IMR-90 (cell line): Measurements from ENCODE around the gene PLAGL1. TPM values are rescaled to one million over a fixed set of nuclear protein-coding genes. Genes with fewer than 3 reads are reported as not detected.

Source experiments
- ATAC-seq: fragments of 200-7000 bp; cut with Tn5 transposase; 2 replicates; pipeline ENCODE4 v1.9.1; 2020; ENCODE audit warnings: low read depth, mild to moderate bottlenecking, moderate library complexity
- BruUV-seq: library from RNA; stranded (reverse); fragments of 400-500 nt; replicated peaks from 2 replicates; lab custom pipeline; 2021; lab: Mats Ljungman, UMichigan
- CTCF ChIA-PET: fragments of 300-600 bp; formaldehyde crosslinking; extraction: SDS; loops from one replicate; lab custom pipeline; 2021; ENCODE audit warnings: antibody characterized with exemption; lab: Yijun Ruan, JAX
- POLR2A ChIA-PET: fragments of 300-600 bp; sonication (Branson Sonifier 250); formaldehyde crosslinking; loops from one replicate; lab custom pipeline; 2022; ENCODE audit warnings: antibody characterized with exemption; ENCODE audit not compliant: unreplicated experiment; lab: Charles Lee
- DNase-seq: peaks from one replicate; pipeline ENCODE4 v3.0.0; 2013
- H2AFZ ChIP-seq: replicated peaks from 2 replicates; pipeline ENCODE3; 2013; ENCODE audit warnings: low read length, mild to moderate bottlenecking; ENCODE audit not compliant: poor library complexity
- H2AK5ac ChIP-seq: 2 replicates; pipeline ENCODE4 v1.6.1; 2013; ENCODE audit warnings: low read depth, low read length, inconsistent platforms
- H2AK9ac ChIP-seq: replicated peaks from 2 replicates; pipeline ENCODE3; 2013; ENCODE audit warnings: mild to moderate bottlenecking, low read depth, low read length, moderate library complexity; ENCODE audit not compliant: poor library complexity
- H2BK120ac ChIP-seq: 2 replicates; pipeline ENCODE4 v1.6.1; 2013; ENCODE audit warnings: low read depth, low read length, inconsistent platforms
- H2BK15ac ChIP-seq: 3 replicates; pipeline ENCODE4 v1.6.1; 2013; ENCODE audit warnings: low read depth, low read length, inconsistent platforms
- H2BK20ac ChIP-seq: 2 replicates; pipeline ENCODE4 v1.6.1; 2013; ENCODE audit warnings: low read depth, mild to moderate bottlenecking, inconsistent platforms, low read length, moderate library complexity
- H2BK5ac ChIP-seq: 2 replicates; pipeline ENCODE4 v1.6.1; 2013; ENCODE audit warnings: mild to moderate bottlenecking, low read depth, low read length, inconsistent platforms; ENCODE audit not compliant: poor library complexity, severe bottlenecking
- H3K14ac ChIP-seq: replicated peaks from 2 replicates; pipeline ENCODE4 v1.6.1; 2013; ENCODE audit warnings: low read depth, low read length, inconsistent platforms
- H3K18ac ChIP-seq: 2 replicates; pipeline ENCODE4 v1.6.1; 2013; ENCODE audit warnings: low read depth, low read length, control low read depth
- H3K23ac ChIP-seq: 2 replicates; pipeline ENCODE4 v1.6.1; 2013; ENCODE audit warnings: low read depth, low read length, inconsistent platforms
- H3K27ac ChIP-seq: 2 replicates; pipeline ENCODE4 v1.5.1; 2013; ENCODE audit warnings: mild to moderate bottlenecking, control low read depth, low read length; ENCODE audit not compliant: insufficient read depth
- H3K27me3 ChIP-seq: 2 replicates; pipeline ENCODE4 v1.6.1; 2013; ENCODE audit warnings: low read length; ENCODE audit not compliant: control insufficient read depth, insufficient read depth
- H3K36me3 ChIP-seq: 2 replicates; pipeline ENCODE4 v1.6.1; 2013; ENCODE audit warnings: low read length, mixed read lengths; ENCODE audit not compliant: control insufficient read depth, insufficient read depth
- H3K4ac ChIP-seq: 2 replicates; pipeline ENCODE4 v1.6.1; 2013; ENCODE audit warnings: low read depth, low read length, inconsistent platforms
- H3K4me1 ChIP-seq: 2 replicates; pipeline ENCODE4 v1.6.1; 2013; ENCODE audit warnings: low read length, mixed read lengths; ENCODE audit not compliant: control insufficient read depth, insufficient read depth
- H3K4me2 ChIP-seq: 2 replicates; pipeline ENCODE4 v1.6.1; 2013; ENCODE audit warnings: low read depth, mild to moderate bottlenecking, control low read depth, low read length, moderate library complexity
- H3K4me3 ChIP-seq: 2 replicates; pipeline ENCODE4 v1.5.1; 2013; ENCODE audit warnings: low read depth, mild to moderate bottlenecking, control low read depth, low read length, moderate library complexity; ENCODE audit not compliant: insufficient read depth
- H3K56ac ChIP-seq: 2 replicates; pipeline ENCODE4 v1.6.1; 2013; ENCODE audit warnings: low read length, inconsistent platforms; ENCODE audit not compliant: insufficient read depth; ENCODE audit errors: extremely low read depth
- H3K79me1 ChIP-seq, 2 experiments: 2 replicates each; pipeline ENCODE4 v1.6.1; 2013; ENCODE audit warnings: low read length in 2 of 2, inconsistent platforms in 1 of 2, low read depth in 1 of 2
- H3K9ac ChIP-seq: 2 replicates; pipeline ENCODE4 v1.6.1; 2013; ENCODE audit warnings: low read depth, low read length, control low read depth
- H3K9me1 ChIP-seq: 2 replicates; pipeline ENCODE4 v1.6.1; 2013; ENCODE audit warnings: low read length, inconsistent platforms; ENCODE audit not compliant: insufficient read depth
- H3K9me3 ChIP-seq: 2 replicates; pipeline ENCODE4 v1.6.1; 2013; ENCODE audit warnings: low read length; ENCODE audit not compliant: control insufficient read depth, insufficient read depth
- H4K20me1 ChIP-seq: 2 replicates; pipeline ENCODE4 v1.6.1; 2013; ENCODE audit warnings: low read length, inconsistent platforms; ENCODE audit not compliant: insufficient read depth
- H4K5ac ChIP-seq: 2 replicates; pipeline ENCODE4 v1.6.1; 2013; ENCODE audit warnings: mild to moderate bottlenecking, low read depth, low read length, control low read depth
- H4K8ac ChIP-seq, 2 experiments: 2 replicates each; pipeline ENCODE4 v1.6.1; 2013; ENCODE audit warnings: low read depth in 2 of 2, low read length in 2 of 2, control low read depth in 1 of 2, inconsistent platforms in 1 of 2
- H4K91ac ChIP-seq: 2 replicates; pipeline ENCODE4 v1.6.1; 2013; ENCODE audit warnings: low read depth, low read length, inconsistent platforms; ENCODE audit not compliant: insufficient read depth
- BHLHE40 ChIP-seq: fragments of 150-350 bp; IDR thresholded peaks from 2 replicates; pipeline ENCODE4 v1.6.1; 2016; ENCODE audit warnings: mild to moderate bottlenecking, low read depth, low read length
- CEBPB ChIP-seq: IDR thresholded peaks from 2 replicates; pipeline ENCODE4 v1.6.1; 2012; ENCODE audit warnings: low read depth, low read length, improper control_type of control experiment
- CHD1 ChIP-seq: IDR thresholded peaks from 2 replicates; pipeline ENCODE4 v1.6.1; 2012; ENCODE audit warnings: low read depth, low read length, improper control_type of control experiment
- CTCF ChIP-seq: conservative IDR thresholded peaks from 2 replicates; pipeline ENCODE4 v1.5.1; 2012; ENCODE audit warnings: mild to moderate bottlenecking, low read depth, low read length, improper control_type of control experiment
- ELK1 ChIP-seq: fragments of 150-350 bp; IDR thresholded peaks from 2 replicates; pipeline ENCODE4 v1.6.1; 2016; ENCODE audit warnings: low read depth, mild to moderate bottlenecking, low read length, moderate library complexity, borderline replicate concordance
- FOS ChIP-seq: fragments of 150-350 bp; IDR thresholded peaks from 2 replicates; pipeline ENCODE4 v1.6.1; 2016; ENCODE audit warnings: low read depth, low read length
- MAFK ChIP-seq: IDR thresholded peaks from 2 replicates; pipeline ENCODE4 v1.6.1; 2012; ENCODE audit warnings: low read depth, low read length, improper control_type of control experiment
- MAZ ChIP-seq: IDR thresholded peaks from 2 replicates; pipeline ENCODE4 v1.6.1; 2012; ENCODE audit warnings: low read depth, mild to moderate bottlenecking, low read length, improper control_type of control experiment, moderate library complexity, borderline replicate concordance
- MXI1 ChIP-seq: IDR thresholded peaks from 2 replicates; pipeline ENCODE4 v1.6.1; 2012; ENCODE audit warnings: low read depth, mild to moderate bottlenecking, low read length, moderate library complexity, borderline replicate concordance
- NFE2L2 ChIP-seq: fragments of 150-350 bp; IDR thresholded peaks from 2 replicates; pipeline ENCODE4 v1.6.1; 2016; ENCODE audit warnings: low read depth, mild to moderate bottlenecking, low read length
- POLR2A ChIP-seq: IDR thresholded peaks from 2 replicates; pipeline ENCODE4 v1.6.1; 2012; ENCODE audit warnings: mild to moderate bottlenecking, low read depth, low read length
- RAD21 ChIP-seq: IDR thresholded peaks from 2 replicates; pipeline ENCODE4 v1.6.1; 2012; ENCODE audit warnings: low read length, improper control_type of control experiment
- RCOR1 ChIP-seq: IDR thresholded peaks from 2 replicates; pipeline ENCODE4 v1.6.1; 2012; ENCODE audit warnings: mild to moderate bottlenecking, low read length, improper control_type of control experiment; ENCODE audit not compliant: insufficient replicate concordance
- RFX5 ChIP-seq: IDR thresholded peaks from 2 replicates; pipeline ENCODE4 v1.8.0; 2012; ENCODE audit warnings: low read depth, mild to moderate bottlenecking, low read length, moderate library complexity
- SMC3 ChIP-seq: fragments of 150-350 bp; IDR thresholded peaks from 2 replicates; pipeline ENCODE4 v1.6.1; 2016; ENCODE audit warnings: low read depth, mild to moderate bottlenecking, antibody characterized with exemption, low read length, moderate library complexity
- USF2 ChIP-seq: fragments of 150-350 bp; IDR thresholded peaks from 2 replicates; pipeline ENCODE4 v1.6.1; 2017; ENCODE audit warnings: mild to moderate bottlenecking, antibody characterized with exemption, low read length, low read depth
- WGBS, 2 experiments: methylation state at CpG; one replicate each; pipeline versions ENCODE4 v1.1.5 to v1.1.7; 2013; ENCODE audit warnings: missing lambda C conversion rate in 2 of 2; ENCODE audit not compliant: insufficient read length in 1 of 2; ENCODE audit errors: extremely low coverage in 2 of 2; 5-methylcytosine and 5-hydroxymethylcytosine counted together
- dilution Hi-C: fragments of 300-500 bp; cut with HindIII; formaldehyde crosslinking; loops from one replicate; pipeline ENCODE4 v1.14.3; 2018; ENCODE audit warnings: low sequenced_read_pairs; ENCODE audit not compliant: unreplicated experiment
- in situ Hi-C: fragments of 300-500 bp; cut with MboI; formaldehyde crosslinking; loops from 3 replicates; pipeline ENCODE4 v1.14.3; 2019; ENCODE audit warnings: low sequenced_read_pairs, inconsistent platforms, mixed read lengths
- intact Hi-C: fragments of 100-400 bp; cut with micrococcal nuclease; formaldehyde crosslinking; loops from 2 replicates; pipeline ENCODE4 v1.10.0; 2022
- polyA plus RNA-seq, 3 experiments: library from polyadenylated mRNA; depleted of rRNA; stranded (reverse); fragments of >200 nt; gene quantifications; 2 replicates each; pipeline ENCODE4 v1.2.3, GENCODE V29; 2012; ENCODE audit warnings: low replicate concordance in 1 of 3
- total RNA-seq: library from RNA; depleted of rRNA; stranded (reverse); fragments of >200 nt; gene quantifications from 2 replicates; pipeline ENCODE4 v1.2.3, GENCODE V29; 2012

The PLAGL1 gene
- total and polyA plus RNA-seq, 2 of the 4 experiments (the other 2 are of a cell fraction) = 23.3 to 73.8 TPM

GRCh38 chr6:144029452-144029851, 21.4 kb upstream of the PLAGL1 start:
- no peak overlapping the region for H3K23ac ChIP-seq
- CTCF ChIA-PET = no interaction called here
- H3K4me3 ChIP-seq = no peak overlapping the region
- no peak overlapping the region for H3K4me2 ChIP-seq
- H3K27ac ChIP-seq = no peak overlapping the region
- DNase-seq = no peak
- H3K27me3 ChIP-seq = peaks cover 7% of the 10 kb centered on the region
- no peak overlapping the region for H3K4ac ChIP-seq
- H3K14ac ChIP-seq = no peak overlapping the region
- H2BK5ac ChIP-seq = no peak overlapping the region
- no CpG with 5 or more reads among the region's 3 CpGs for WGBS, 2 experiments
- no peak overlapping the region for H3K9ac ChIP-seq
- TF ChIP-seq NFE2L2 (no peak), SMC3 (no peak), POLR2A (no peak), FOS (no peak), RCOR1 (no peak), MAZ (no peak), USF2 (no peak), CTCF (no peak), BHLHE40 (no peak), CHD1 (no peak), RFX5 (no peak), CEBPB (no peak), MAFK (no peak), ELK1 (no peak), MXI1 (no peak), RAD21 (no peak)
- no peak for ATAC-seq
- H3K79me1 ChIP-seq = no peaks in the 10 kb centered on the region
- H2AK9ac ChIP-seq = no peak overlapping the region
- no peak overlapping the region for H2BK120ac ChIP-seq
- POLR2A ChIA-PET = no interaction called here
- in situ Hi-C loops (no loop called here), dilution Hi-C loops (no loop called here), intact Hi-C loops (no loop called here)
- no peak overlapping the region for H3K18ac ChIP-seq
- H2AFZ ChIP-seq = no peak overlapping the region
- BruUV-seq = no TSS peak
- no peak overlapping the region for H4K5ac ChIP-seq
- H3K36me3 ChIP-seq = no peaks in the 10 kb centered on the region
- no peak overlapping the region for H3K56ac ChIP-seq
- H3K9me3 ChIP-seq = peaks cover 3% of the 10 kb centered on the region
- H4K91ac ChIP-seq = no peak overlapping the region
- no peak overlapping the region for H4K8ac ChIP-seq
- no peaks in the 10 kb centered on the region for H4K20me1 ChIP-seq
- no peak overlapping the region for H2AK5ac ChIP-seq
- no peaks in the 10 kb centered on the region for H3K9me1 ChIP-seq
- H3K4me1 ChIP-seq = no peaks in the 10 kb centered on the region
- no peak overlapping the region for H2BK20ac ChIP-seq
- H2BK15ac ChIP-seq = no peak overlapping the region
